Gastroesophageal sphincter (tissue), 3 donors: Measurements from ENCODE around the gene FHOD3.

ENCODE experiments used
- CTCF ChIP-seq, 4 experiments: fragments of 200-600 bp in 2 of 4; fragments of 450-650 bp in 2 of 4; sonication (generic) in 1 of 4; IDR thresholded peaks; one replicate each; pipeline ENCODE4 v1.5.1; 2017 to 2019; ENCODE audit warnings: antibody characterized with exemption in 4 of 4, mild to moderate bottlenecking in 2 of 4, moderate library complexity in 2 of 4
- POLR2A ChIP-seq, 2 donors: fragments of 450-650 bp; IDR thresholded peaks; one replicate each; pipeline ENCODE4 v1.6.1; 2017; ENCODE audit warnings: antibody characterized with exemption in 2 of 2, mild to moderate bottlenecking in 2 of 2, moderate library complexity in 1 of 2
- POLR2AphosphoS5 ChIP-seq: sonication (generic); formaldehyde crosslinking; IDR thresholded peaks from one replicate; pipeline ENCODE4 v1.6.1; 2017; ENCODE audit warnings: antibody characterized with exemption

DNA sequence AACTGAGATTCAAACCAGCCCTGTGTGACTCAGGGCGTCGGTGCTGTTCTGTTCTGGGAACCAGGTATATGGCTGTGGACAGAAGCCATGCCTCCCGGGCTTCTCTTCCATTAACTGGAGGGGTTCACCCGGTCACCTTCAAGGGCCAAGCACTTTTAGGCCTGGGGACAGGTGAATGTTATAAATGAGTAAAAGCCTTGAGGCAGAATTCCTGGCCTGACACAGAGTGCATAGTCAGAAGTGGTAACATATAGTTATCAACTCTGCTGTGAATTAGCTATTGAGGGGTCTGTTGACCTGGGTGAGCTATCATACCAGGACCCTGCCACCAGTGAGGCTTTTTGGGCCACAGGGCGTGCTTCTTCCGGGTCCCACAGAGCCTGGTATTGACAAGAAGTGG, 2.7 kb downstream of the FHOD3 start:
- TF ChIP-seq POLR2A (IDR thresholded peaks at IDR 0.05) (no peak), CTCF (IDR thresholded peaks at IDR 0.05) (no peak), POLR2AphosphoS5 (no peak)
